Duodenal mucosa (tissue), 2 donors: ENCODE measurements around the gene PACSIN1.
A peak's percentile ranks its signal among the peaks of the same experiment; 100 is the strongest.

Source experiments
- H3K27ac ChIP-seq: one replicate; pipeline ENCODE4 v1.7.0; 2013; ENCODE audit warnings: low read depth, low read length
- H3K27me3 ChIP-seq, 2 donors: one replicate each; pipeline ENCODE4 v1.7.0; 2013; ENCODE audit warnings: low read length in 2 of 2, control low read depth in 1 of 2; ENCODE audit not compliant: insufficient read depth in 2 of 2, control insufficient read depth in 1 of 2
- H3K36me3 ChIP-seq, 2 donors: one replicate each; pipeline ENCODE4 v1.7.0; 2013; ENCODE audit warnings: low read length in 2 of 2, control low read depth in 1 of 2; ENCODE audit not compliant: insufficient read depth in 2 of 2, control insufficient read depth in 1 of 2
- H3K4me1 ChIP-seq, 2 donors: one replicate each; pipeline ENCODE4 v1.7.0; 2013; ENCODE audit warnings: low read length in 2 of 2, control low read depth in 1 of 2; ENCODE audit not compliant: insufficient read depth in 2 of 2, control insufficient read depth in 1 of 2
- H3K4me3 ChIP-seq, 2 donors: one replicate each; pipeline ENCODE4 v1.7.0; 2013; ENCODE audit warnings: low read length in 2 of 2, low read depth in 1 of 2
- H3K9ac ChIP-seq, 2 donors: one replicate each; pipeline ENCODE4 v1.7.0; 2013; ENCODE audit warnings: low read length in 2 of 2, low read depth in 1 of 2
- H3K9me3 ChIP-seq, 2 donors: one replicate each; pipeline ENCODE4 v1.7.0; 2013; ENCODE audit warnings: low read length in 2 of 2, control low read depth in 1 of 2; ENCODE audit not compliant: control insufficient read depth in 1 of 2

PACSIN1 gene

DNA sequence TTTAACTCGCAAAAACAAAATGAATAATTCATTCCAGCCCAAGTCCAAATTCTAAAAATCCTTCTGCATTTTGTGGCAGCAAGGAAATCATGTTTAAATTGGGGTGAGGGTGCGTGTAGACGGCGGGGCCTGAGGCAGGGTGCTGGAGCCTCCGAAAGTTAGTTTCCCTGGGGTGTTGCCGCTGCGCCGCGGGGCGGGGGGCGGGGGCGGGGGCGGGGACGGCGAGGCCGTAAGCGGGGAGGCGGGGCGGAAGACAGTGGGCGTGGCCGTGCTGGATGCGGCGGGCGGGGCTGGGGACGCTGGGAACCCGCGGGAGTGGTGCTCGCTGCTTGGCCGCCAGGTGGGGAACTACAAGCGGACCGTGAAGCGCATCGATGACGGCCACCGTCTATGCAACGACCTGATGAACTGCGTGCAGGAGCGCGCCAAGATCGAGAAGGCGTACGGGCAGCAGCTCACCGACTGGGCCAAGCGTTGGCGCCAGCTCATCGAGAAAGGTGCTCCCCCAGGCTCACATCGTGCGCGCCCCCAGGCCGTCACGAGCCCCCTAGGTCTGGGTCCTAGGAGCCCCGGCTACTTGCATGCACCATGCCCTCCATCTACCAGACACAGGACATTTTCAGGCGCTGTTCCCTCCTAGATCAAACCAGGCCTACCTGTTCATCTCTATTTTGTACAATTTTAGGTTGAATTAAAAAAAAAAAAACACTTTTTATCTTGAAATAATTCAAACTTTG is 61.3 kb downstream of the PACSIN1 start:
- no peak overlapping the region for H3K27ac ChIP-seq
- H3K9me3 ChIP-seq: no peaks in the 10 kb centered on the region
- H3K36me3 ChIP-seq: no peaks in the 10 kb centered on the region
- peak overlapping the region; percentile 5 to 38 for H3K9ac ChIP-seq
- H3K4me1 ChIP-seq: peaks cover 13 to 17% of the 10 kb centered on the region in 2 donors
- H3K4me3 ChIP-seq: peak overlapping the region; percentile 23 to 60
- no peaks in the 10 kb centered on the region for H3K27me3 ChIP-seq

DNA sequence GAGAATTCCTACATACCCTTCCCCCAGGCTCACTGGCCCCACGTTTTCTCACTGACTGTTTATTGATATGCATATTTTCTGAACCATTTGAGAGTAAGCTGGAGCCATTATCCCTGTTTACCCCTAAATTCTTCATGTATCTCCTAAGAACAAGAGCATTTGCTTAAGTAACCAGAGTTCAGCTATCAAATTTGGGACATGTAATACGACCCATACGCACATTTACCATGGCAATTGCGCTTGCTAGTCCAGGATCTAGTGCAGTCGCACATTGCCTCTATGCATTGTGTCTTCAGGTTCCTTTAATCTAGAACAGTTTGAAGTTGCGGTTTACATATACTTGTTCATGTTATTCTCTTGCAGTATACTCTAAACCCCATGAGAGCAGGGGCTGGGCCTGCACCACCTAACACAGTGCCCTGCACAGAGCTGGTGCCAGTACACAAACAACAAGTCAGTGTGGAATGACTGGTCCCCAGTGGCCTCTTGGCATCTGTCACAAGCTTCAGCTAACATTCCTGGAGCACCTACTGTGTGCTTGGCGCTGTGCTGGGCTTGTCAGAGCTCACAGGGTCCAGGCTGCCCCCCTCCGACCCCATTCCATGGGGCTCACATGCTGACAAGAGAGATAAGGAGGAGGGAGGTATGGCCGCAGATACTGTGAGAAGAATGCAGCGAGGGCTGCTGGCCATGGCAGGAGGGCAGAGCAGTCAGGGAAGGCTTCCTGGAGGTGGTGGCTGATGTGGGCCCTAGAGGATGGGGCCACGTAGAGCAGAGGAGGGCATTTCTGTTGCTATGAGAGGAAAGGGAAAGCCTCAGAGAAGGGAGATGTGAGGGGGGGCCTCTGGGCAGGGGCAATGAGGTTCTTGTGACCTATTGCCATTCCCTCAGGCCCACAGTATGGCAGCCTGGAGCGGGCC is 62.1 kb downstream of the PACSIN1 start:
- Histone ChIP-seq H3K4me3 (no peak overlapping the region), H3K27me3 (no peaks in the 10 kb centered on the region), H3K9me3 (no peaks in the 10 kb centered on the region), H3K27ac (no peak overlapping the region), H3K4me1 (peaks cover 13 to 17% of the 10 kb centered on the region in 2 donors), H3K36me3 (no peaks in the 10 kb centered on the region), H3K9ac (no peak overlapping the region)

DNA sequence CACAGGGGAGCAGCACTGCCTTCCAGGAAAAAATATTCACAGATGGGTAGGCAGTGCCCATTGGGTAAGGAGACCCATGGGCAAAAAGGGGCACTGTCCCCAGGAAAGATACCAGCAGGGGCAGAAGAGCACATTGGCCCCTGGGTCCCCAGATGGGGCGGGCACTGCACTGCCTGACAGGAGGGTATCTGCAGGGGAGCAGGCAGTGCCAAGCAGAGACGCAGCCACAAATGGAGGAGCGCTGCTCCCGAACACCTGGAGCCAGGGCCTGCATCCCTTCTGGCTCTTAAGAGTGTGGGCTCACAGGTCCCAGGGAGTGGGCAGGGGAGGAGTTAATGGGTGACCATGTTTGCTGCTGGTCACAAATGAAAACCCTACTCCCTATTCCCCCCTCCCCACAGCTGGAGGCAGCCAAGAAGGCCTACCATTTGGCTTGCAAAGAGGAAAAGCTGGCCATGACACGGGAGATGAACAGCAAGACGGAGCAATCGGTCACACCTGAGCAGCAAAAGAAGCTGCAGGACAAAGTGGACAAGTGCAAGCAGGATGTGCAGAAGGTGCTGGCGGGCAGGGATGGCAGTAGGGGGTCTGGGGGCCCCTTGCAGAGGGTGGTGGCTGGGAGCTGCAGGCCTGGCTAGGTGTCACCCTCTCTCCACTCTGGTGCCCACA is 63.3 kb downstream of the PACSIN1 start:
- Histone ChIP-seq H3K36me3 (no peaks in the 10 kb centered on the region), H3K4me3 (no peak overlapping the region), H3K27ac (no peak overlapping the region), H3K27me3 (no peaks in the 10 kb centered on the region), H3K9me3 (no peaks in the 10 kb centered on the region), H3K4me1 (peaks cover 13 to 17% of the 10 kb centered on the region in 2 donors), H3K9ac (no peak overlapping the region)

DNA sequence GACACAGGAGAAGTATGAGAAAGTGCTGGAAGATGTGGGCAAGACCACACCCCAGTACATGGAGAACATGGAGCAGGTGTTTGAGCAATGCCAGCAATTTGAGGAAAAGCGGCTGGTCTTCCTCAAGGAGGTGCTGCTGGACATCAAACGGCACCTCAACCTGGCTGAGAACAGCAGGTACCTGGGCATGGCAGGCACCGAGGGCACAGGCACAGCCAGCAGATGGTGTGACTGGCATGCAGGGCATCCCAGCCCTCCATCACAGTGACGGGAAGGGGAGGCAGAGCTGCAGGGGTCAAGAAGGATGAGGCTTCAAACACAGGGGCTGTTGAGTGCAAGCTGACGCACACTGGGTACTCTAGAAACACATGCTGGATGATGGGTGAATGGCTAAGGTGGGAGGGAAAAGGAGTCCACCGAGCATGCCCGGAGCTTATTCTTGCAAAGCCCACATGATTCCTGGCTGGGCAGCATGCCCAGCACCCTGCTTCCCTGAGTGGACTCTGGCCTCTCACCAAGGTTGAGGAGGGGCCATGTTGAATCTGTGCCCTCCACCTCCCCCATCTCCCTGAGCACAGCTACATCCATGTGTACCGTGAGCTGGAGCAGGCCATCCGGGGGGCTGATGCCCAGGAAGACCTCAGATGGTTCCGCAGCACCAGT is 63.9 kb downstream of the PACSIN1 start:
- H3K9ac ChIP-seq: no peak overlapping the region
- H3K27ac ChIP-seq: no peak overlapping the region

DNA sequence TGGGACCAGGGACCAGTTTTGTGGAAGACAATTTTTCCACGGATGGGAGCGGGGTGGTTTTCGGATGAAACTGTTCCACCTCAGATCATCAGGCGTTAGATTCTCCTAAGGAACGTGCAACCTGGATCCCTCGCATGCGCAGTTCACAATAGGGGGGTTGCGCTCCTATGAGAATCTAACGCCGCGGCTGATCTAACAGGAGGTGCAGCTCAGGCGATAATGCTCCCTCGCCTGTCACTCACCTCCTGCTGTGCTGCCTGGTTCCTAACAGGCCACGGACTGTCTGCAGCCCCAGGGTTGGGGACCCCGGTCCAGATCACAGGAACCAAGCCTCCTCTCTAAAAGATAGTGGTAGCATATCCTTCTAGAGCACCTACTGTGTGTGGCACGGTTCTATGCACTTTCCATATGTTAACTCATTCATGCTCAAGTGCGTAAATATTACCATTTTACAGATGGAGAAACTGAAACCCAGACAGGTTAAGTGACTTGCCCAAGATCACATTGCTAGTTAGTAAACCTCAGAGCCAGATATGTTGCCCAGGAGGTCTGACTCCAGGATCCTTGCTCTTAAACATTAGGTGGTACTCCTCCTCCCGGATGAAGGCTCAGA is 65.0 kb downstream of the PACSIN1 start:
- Histone ChIP-seq H3K9ac (no peak overlapping the region), H3K27me3 (no peaks in the 10 kb centered on the region), H3K36me3 (no peaks in the 10 kb centered on the region), H3K4me3 (no peak overlapping the region), H3K27ac (no peak overlapping the region), H3K9me3 (no peaks in the 10 kb centered on the region), H3K4me1 (peaks cover 19 to 20% of the 10 kb centered on the region in 2 donors)

More for the DNA sequence above, 63.9 kb downstream of the PACSIN1 start:
- Histone ChIP-seq H3K4me3 (no peak overlapping the region), H3K9me3 (no peaks in the 10 kb centered on the region), H3K27me3 (no peaks in the 10 kb centered on the region), H3K4me1 (peaks cover 13 to 17% of the 10 kb centered on the region in 2 donors), H3K36me3 (no peaks in the 10 kb centered on the region)

DNA sequence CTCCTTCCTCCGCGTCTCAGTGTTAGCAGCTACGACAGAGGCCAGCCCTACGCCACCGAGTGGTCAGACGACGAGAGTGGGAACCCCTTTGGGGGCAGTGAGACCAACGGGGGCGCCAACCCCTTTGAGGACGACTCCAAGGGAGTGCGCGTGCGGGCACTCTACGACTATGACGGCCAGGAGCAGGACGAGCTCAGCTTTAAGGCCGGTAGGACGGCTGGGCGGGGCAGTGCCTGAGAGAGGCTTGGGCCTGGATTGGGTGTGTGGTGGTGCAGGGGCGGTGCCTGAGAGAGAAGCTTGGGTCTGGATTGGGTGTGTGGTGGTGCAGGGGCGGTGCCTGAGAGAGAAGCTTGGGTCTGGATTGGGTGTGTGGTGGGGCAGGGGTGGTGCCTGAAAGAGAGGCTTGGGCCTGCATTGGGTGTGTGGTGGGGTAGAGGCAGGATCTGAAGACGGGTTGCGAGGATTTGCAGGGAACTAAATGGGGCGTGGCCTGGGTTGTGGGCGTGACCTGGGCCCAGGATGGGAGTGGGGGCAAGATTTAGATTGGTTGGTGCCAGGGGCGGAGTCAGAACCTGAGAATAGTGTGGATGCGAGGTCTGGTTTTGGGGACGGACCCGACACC is 65.8 kb downstream of the PACSIN1 start:
- Histone ChIP-seq H3K9ac (no peak overlapping the region), H3K9me3 (no peaks in the 10 kb centered on the region), H3K4me3 (no peak overlapping the region), H3K4me1 (peaks cover 28 to 29% of the 10 kb centered on the region in 2 donors), H3K36me3 (no peaks in the 10 kb centered on the region), H3K27me3 (no peaks in the 10 kb centered on the region), H3K27ac (no peak overlapping the region)

DNA sequence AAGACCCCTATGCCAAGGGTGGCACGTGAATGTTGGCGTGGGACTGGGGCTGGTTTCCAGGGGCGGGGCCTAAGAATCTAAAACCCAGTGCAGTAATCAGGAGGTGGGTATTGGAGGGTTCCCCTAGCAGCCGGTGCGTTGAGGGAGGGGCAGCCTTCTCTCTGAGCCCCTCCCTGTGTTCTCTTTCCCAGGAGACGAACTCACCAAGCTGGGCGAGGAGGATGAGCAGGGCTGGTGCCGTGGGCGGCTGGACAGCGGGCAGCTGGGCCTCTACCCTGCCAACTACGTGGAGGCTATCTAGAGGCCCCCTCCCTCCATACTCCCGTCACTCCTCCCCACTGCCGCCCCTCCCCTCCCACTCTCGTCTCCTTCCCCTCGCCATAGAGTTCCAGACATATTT is 66.4 kb downstream of the PACSIN1 start:
- Histone ChIP-seq H3K27ac (no peak overlapping the region), H3K9me3 (no peaks in the 10 kb centered on the region), H3K36me3 (no peaks in the 10 kb centered on the region), H3K9ac (no peak overlapping the region), H3K4me3 (no peak overlapping the region), H3K4me1 (peaks cover 32 to 34% of the 10 kb centered on the region in 2 donors), H3K27me3 (no peaks in the 10 kb centered on the region)

DNA sequence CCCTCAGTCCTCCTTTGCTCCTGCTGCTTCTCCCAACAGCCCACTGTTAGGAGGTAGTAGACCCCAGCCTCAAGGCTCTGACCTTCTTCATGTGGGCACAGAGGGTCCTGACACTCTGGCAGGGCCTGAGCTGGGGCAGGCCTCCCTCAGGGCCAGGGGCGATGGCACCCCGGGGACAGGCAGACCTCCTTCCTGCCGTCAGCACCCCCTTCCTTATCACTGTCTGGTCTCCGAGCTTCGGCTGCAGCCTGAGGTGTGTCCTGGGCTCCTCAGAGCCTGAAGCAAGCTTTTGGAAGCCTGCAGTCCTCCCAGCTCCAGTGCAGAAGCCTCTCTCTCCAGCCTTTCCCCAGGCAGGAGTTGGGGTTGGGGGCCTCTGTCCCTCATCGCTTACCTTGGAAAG is 68.3 kb downstream of the PACSIN1 start:
- Histone ChIP-seq H3K27me3 (no peaks in the 10 kb centered on the region), H3K27ac (no peak overlapping the region), H3K4me3 (no peak overlapping the region), H3K36me3 (no peaks in the 10 kb centered on the region), H3K9me3 (no peaks in the 10 kb centered on the region), H3K9ac (no peak overlapping the region), H3K4me1 (peaks cover 31 to 40% of the 10 kb centered on the region in 2 donors)

DNA sequence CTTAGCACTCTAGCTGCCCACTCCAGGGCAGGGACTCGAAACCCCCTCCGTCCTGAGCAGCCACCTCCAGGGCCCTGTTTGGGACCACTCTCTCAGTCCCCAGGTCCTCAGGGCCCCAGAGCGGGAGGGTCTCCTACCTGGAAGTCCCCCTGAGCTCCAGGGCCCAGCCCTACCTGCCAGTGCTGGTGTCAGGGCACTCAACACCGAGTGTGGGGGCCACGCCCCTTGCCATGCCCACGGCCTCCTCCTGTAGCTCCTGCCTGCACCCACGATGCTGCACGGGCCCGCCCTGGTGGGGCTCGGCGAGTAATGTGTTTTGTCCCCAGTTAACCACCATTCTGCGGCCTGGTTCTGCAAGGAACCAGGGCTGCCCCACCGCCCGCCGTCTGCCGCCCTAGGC is 68.8 kb downstream of the PACSIN1 start:
- Histone ChIP-seq H3K27ac (no peak overlapping the region), H3K9me3 (no peaks in the 10 kb centered on the region), H3K27me3 (no peaks in the 10 kb centered on the region), H3K9ac (no peak overlapping the region), H3K36me3 (no peaks in the 10 kb centered on the region), H3K4me1 (peaks cover 26 to 37% of the 10 kb centered on the region in 2 donors), H3K4me3 (no peak overlapping the region)
